Activated naive CD4-positive, alpha-beta T cell (primary cell): ENCODE data around the gene ZNF646.

Source experiments
- DNase-seq, 4 experiments: peaks; one replicate each; lab custom pipeline; 2025; lab: John Stamatoyannopoulos, UW

Gene ZNF646

GRCh38 chr16:31073970-31074813, at the start of gene ZNF646, which contains the start of gene ZNF668:
Gene ZNF646, plus strand, starts transcription at chr16:31074422. Its CDS starts 1,903 bp downstream, at chr16:31076325.
Gene ZNF668, minus strand, starts transcription at chr16:31074240. Its CDS starts 9,781 bp downstream, at chr16:31064459.
- DNase-seq: peak; percentile 88 to 95 (median 92)

DNA sequence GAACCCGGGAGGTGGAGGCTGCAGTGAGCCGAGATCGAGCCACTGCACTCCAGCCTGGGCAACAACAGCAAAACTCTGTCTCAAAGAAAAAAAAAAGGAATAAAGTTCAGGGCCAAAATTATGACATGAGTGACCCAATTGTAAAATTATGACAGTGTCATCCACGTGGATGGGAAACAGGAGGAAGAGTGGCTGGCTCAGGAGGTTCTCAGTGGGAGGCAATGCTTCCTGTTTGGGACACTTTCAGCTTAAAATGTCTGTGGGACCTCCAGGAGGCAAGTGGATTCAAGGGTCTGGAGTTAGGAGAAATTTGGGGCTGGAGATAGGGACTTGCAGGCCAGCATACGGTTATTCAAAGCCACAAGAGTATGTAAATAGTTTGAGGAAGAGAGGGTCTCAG, 48.9 kb upstream of the ZNF646 start:
- DNase-seq: no peak

DNA sequence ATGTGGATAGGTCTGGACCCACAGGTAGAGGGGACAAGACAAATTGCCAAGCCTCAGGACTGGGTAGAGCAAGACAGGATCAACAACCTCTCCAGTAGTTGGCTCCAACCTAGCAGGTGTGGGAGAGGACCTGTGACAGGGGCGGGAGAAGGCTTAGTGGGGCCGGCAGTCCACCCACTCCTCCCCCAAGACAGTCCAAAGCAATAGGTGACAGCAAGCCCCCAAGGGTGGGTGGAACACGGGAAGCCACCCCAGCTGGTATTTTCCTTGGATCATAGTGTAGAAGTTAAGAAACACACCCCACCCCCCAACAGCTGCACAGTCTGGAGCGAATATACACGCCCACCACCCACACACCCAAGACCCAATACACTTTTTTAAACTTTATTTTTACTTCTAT, 45.0 kb upstream of the ZNF646 start:
- DNase-seq: no peak

- DNase-seq: no peak
Measured at GRCh38 chr16:31031276-31031675, 42.9 kb upstream of the ZNF646 start.

- DNase-seq: peak; percentile 90 to 93 (median 92)
Measured at GRCh38 chr16:31032736-31033708, 41.2 kb upstream of the ZNF646 start, which contains the start of gene STX4. Gene STX4, plus strand, starts transcription at chr16:31033558. Its CDS starts 248 bp downstream, at chr16:31033806.

GRCh38 chr16:31033709-31034492, 40.3 kb upstream of the ZNF646 start:
- DNase-seq: peak; percentile 62 to 81 (median 69)

GRCh38 chr16:31036691-31037090, 37.5 kb upstream of the ZNF646 start:
- no peak for DNase-seq

DNA sequence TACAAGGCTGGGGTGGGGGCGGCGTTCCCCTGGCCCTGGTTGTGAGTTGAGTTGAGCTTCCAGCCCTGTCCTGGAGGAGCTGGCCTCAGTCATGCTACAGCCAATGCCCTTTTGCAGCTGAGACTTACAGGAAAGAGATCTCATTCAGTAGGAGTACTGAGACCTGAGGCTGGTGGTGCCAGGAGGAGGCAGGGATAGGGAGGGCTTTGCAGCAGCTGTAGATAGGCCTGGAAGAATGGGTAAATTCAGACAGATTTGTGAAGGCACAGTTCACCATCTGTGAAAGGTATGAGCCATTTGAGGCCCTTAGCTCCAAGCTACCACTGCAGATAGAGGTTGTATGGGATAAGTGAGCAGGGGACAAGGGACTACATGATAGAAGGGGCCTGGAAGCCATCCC, 35.2 kb upstream of the ZNF646 start:
- DNase-seq: no peak

GRCh38 chr16:31042866-31043265, 31.4 kb upstream of the ZNF646 start:
- DNase-seq: no peak

DNA sequence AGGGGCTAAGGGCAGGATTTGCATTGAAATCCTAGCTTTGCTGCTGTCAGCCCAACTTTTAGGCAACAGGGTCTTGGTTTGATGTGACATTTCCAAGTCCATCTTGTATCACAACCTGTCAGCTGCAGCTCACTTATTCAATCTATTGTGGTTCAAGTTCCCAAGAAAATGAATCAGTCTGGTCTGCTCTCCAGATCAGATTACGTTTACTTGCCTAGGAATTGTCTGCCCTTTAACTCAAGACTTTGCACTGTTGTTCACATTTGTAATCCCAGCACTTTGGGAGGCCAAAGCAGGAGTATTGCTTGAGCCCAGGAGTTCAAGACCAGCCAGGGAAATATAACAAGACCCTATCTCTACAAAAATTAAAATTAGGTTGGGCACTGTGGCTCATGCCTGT, 30.9 kb upstream of the ZNF646 start:
- no peak for DNase-seq

- DNase-seq: no peak
Measured at GRCh38 chr16:31043898-31044481, 30.2 kb upstream of the ZNF646 start.

GRCh38 chr16:31050280-31051030, 23.8 kb upstream of the ZNF646 start:
- no peak for DNase-seq

DNA sequence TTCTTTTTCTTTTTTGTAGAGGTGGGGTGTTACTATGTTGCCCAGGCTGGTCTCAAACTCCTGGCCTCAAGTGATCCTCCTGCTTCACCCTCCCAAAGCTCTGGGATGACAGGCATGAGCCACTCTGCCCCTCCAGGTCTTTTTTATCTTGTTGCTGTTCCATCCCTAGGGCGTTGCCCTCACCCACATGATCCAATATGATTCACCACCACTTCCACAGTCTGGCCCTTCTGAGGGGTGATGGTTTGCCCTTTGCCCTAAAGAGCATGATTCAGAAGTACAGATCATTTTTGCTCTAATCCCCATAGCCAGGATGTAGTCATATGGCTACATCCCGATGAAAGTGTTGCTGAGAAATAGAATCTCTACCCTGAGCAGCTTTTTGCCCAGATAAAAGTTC, 22.1 kb upstream of the ZNF646 start:
- no peak for DNase-seq

DNA sequence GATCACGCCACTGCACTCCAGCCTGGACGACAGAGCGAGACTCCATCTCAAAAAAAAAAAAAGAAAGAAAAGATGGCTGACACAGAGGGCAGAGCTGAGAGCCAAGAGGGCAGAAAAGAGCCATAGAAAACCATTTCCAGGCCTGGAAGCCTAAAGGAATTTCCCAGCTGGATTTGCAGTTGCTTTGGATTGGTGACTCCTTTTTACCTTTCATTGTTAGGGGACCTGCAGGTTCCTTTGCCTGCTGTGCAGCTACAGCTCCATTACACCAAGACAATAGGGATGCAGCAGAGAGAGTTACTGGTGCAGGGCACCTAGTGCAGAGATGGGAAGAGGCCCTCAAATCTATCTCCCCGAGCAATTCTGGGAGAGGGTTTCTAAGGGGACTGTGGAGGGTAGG, 18.6 kb upstream of the ZNF646 start:
- DNase-seq: no peak

DNA sequence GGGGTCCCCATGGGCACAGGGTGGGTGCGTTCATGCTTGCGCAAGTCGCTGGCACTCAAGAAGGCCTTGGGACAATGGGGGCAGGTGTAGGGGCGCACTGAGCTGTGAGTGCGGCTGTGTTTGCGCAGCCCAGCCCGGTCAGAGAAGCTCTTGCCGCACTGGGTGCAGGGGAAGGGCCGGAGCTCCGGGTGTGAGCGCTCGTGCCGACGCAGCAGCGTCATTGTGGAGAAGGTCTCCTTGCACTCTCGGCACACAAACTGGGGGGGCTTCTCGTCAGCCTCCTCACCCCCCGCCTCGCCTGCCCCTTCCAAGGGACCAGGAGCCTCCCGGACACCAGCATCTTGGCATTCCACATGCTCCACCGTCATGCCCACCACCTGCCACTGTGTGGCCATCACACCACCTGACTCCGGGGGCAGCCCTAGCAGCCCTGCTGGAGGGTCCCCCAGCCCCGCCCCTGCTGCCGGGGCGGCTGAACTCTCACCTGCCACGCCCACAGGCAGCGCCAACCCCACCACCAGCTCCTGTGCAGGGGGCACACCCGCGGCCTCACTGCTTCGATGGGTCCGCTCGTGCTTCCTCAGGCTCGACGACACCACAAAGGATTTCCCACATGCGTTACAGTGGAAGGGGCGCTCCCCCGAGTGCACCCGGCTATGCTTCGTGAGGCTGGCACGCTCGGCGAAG, 13.0 kb upstream of the ZNF646 start:
- no peak for DNase-seq

DNA sequence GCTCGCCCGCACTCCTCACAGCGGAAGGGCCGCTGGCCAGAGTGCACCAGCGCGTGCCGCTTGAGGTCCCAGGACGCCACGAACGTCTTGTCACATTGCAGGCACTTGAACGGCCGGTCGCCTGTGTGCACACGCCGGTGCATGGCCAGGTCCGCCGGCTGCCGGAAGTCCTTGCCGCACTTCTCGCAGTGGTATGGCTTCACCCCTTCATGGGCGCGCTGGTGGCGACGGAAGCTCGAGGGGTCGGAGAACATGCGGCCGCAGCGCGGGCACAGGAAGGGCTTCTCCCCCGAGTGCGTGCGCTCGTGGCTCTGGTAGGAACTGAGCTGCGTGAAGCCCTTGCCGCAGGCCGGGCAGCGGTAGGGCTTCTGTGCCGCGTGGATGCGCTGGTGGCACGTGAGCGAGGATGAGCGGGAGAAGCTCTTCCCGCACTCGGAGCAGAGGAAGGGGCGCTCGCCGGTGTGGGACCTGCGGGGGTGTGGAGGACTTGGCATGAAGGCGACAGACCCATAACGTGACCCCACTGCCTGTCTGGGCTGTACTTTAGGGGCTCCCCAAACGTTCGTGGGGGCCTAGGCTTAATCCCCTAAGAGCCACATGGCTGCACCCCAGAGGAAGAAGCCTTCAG, 12.3 kb upstream of the ZNF646 start:
- no peak for DNase-seq

- no peak for DNase-seq
Measured at GRCh38 chr16:31063495-31063842, 10.8 kb upstream of the ZNF646 start.

DNA sequence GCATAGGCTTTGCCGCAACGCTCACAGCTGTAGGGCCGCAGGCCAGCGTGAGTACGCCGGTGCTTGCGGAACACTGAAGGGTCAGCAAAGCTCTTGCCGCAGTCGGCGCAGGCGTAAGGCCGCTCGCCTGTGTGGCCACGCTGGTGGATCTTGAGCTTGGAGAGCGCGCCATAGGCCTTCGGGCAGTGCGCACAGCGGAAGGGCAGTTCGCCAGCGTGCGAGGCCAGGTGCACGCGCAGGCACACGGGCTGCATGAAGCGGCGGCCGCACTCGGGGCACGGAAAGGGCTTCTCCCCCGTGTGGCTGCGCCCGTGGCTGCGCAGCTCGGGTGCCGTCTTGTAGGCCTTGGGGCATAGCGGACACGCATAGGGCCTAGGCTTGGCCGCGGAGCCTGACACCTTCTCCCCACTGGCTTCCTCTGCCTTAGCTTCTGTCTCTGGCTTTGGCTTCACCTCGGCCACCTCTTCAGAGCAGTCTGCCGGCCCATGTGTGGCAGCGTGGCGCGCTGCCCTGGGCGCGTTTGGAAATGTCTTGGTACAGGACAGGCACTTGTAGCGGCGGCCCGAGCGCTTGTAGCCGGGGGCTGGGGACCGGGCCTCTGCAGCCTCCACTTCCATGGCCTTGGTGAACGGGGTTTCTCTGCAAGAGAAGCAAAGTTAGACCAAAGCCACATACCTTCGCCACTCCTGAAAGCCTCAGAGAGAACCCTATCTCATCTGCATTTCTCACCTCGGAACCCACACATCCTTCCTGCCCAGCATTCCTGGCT, 10.2 kb upstream of the ZNF646 start:
- DNase-seq: no peak
